GM18873 (cell line): ENCODE data around the gene MED13L.
"Not testable (repeated sequence)": the region's sequence is repeated elsewhere in the genome, so short reads cannot be mapped to it uniquely, and the experiment has no call there.

Experiments
- ATAC-seq: cut with Tn5 transposase; IDR thresholded peaks from one replicate; pipeline ENCODE4 v1.9.1; 2021; ENCODE audit warnings: mild to moderate bottlenecking, moderate library complexity, moderate number of reproducible peaks; ENCODE audit not compliant: unreplicated experiment, low FRiP score

Gene MED13L

DNA sequence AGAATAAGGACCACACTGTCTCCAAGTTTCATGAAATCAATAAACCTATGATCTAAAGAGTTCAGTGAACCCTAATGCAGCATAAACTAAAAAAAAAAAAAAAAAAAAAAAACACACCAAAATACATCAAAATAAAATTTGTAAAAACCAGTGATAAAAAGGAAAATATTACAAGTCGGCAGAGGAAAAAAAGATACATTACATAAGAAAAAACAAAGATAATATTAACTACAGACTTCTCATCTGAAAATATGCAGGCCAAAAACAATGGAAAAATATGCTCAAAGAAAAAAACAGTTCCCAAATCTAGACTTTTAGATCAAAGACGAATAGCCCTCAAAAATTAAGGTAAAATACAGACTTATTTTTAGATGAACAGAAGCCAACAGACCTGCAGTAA is 27.6 kb downstream of the MED13L start:
- ATAC-seq, result no peak

DNA sequence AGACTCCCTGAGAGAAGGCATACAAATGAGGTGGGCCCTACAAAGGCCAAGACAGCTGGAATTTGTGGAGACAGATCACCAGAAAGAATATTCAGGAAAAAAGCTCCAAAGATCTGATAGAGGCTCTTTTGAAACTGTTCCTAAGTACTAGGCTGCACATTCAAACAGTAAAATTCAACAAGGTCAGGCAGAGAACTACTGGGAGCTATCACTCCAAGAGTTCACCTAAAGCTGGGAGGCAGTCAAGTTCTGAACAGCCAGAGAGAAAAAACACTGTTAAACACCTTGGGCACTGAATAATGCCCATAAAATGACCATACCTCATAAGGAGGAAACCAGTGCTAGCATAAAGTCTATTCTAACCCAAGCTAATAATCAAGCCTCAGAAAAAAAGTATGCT is 28.6 kb downstream of the MED13L start:
- no peak for ATAC-seq

DNA sequence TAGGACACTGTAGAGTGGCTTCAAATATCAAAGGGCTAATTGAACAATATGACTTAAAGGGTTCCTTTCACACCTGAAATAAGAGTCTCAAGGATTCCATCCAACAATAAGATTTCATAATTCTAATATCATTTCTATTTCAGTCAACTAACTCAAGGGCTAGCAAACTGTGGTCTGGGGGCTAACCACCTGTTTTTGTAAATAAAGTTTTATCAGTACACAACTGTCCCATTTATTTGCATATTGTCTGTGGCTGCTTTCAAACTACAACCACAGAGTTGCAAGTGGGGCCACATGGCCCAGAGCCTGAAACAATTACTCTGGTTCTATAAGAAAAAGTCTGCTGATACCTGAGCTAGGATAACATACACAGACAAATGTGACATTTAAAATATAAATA is 29.1 kb downstream of the MED13L start:
- no peak for ATAC-seq

DNA sequence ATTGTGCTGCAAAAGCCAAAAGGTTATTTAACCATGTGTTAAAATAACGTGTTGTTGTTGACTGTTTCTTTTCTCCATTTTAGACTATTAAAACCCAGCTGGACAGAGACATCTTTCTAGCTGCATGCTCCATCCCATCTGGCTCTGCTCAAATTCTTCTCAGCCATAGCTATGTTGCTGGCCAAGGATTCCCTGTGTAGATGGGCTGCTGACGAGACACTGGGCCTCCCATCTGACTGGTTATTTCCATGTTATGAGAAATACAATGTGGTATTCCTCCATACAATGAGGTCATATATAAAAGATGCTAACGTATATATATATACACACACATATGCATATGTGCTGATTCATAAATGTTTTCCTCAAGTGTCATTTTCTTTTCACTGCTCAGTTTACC is 30.1 kb downstream of the MED13L start:
- no peak for ATAC-seq

DNA sequence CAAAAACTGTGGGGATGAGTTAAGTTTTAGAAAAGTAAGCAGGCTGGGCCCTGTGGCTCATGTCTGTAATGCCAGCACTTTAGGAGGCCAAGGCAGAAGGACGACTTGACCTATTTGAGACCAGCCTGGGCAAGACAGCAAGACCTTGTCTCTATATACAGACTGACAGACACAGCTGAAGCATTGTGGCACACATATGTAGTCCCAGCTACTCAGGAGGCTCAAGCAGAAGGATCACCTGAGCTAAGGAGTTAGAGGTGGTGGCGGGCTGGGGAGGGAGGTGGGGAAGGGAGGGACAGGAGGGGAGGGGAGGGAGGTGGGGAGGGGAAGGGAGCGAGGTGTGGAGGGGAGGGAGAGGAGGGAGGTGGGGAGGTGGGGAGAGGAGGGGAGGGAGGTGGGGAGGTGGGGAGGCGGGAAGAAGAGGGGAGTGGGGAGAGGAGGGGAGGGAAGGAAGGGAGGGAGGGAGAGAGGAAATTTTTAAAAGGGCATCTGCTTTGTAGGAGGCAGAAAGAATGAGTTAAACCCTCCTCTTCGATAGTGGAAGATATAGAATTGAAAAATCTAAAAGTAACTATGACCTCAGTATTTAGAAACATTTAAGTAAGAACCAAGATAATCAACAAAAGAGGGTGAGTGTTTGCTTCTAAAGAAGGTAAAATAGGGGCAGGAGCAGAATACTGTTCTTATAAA is 30.9 kb downstream of the MED13L start:
- no peak for ATAC-seq

DNA sequence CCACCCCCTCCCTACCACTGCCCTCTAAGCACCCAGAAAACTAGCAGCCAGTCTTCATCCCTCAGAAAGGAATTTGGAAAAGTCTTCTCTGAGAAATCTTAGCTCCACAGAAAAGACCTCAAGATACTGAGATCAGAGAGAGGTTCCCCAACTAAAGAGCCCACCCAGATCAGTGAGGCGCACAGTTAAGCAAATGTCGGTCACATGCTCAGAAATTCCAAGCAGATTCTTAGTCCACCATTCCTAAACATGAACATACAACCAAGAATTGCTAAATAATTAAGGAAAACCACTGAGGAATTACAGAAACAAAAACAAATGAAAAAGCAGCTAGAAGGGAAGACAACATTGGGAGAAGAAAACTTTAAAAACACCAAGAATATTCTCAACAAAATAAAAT is 32.3 kb downstream of the MED13L start:
- ATAC-seq, result no peak

DNA sequence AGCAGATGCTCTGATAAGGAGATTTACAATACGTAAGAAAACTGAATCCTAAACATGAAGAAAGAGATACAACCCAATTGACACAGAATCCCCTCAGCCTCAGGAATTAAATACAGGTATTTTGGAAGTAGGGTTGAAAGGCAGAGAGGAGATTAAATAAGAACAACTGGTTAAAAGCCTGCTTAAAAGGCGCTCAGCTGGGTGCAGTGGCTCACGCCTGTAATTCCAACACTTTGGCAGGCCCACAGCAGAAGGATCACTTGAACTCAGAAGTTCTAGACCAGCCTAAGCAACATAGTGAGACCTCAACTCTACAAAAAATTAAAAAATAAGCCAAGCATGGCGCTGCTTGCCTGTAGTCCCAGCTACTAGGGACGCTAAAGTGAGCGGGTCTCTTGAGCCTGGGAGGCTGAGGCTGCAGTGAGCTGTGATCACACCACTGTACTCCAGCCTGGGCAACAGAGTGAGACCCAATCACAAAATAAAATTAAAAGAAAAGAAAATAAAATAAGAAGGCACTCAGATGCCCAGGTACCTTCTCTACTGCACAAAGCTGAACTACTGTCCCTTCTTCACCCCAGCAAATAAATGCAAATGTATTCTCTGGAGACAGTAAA is 32.9 kb downstream of the MED13L start:
- ATAC-seq, result no peak

DNA sequence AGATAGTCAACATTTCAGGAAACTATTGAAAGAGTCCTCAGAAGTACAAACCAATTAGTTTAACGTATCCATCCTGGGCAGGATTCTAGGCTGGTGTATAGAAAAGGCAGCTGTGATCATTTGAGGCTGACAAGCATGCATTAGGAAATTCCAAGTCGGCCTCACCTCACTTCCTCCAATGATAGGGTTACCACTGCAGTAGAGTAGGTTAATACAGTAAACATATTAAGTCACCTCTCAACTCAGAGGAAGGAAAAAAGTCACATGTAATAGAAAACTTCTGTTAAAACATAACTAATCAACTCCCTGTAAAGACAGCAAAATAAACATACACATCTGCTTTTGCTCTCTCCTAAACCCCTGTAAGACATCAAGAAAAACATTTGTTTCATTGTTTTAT is 33.5 kb downstream of the MED13L start:
- no peak for ATAC-seq

DNA sequence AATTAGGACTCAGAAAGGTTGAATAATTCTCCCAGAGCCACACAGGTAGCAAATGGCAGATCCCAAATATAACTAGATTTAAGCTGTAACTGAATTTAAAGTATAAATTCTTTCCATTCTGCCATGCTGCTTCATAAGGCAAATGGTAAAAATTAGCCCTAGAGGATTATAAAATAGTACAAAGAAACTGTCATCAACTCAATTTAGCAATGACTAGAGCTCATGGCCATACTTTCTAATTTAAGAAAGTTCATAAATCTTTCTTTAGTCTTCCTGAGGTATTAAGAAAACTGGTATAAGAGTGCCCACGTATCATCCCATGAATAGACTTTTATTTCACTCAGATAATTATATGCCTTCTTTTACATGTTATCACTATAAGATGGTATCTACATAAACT is 34.8 kb downstream of the MED13L start:
- ATAC-seq, result no peak

DNA sequence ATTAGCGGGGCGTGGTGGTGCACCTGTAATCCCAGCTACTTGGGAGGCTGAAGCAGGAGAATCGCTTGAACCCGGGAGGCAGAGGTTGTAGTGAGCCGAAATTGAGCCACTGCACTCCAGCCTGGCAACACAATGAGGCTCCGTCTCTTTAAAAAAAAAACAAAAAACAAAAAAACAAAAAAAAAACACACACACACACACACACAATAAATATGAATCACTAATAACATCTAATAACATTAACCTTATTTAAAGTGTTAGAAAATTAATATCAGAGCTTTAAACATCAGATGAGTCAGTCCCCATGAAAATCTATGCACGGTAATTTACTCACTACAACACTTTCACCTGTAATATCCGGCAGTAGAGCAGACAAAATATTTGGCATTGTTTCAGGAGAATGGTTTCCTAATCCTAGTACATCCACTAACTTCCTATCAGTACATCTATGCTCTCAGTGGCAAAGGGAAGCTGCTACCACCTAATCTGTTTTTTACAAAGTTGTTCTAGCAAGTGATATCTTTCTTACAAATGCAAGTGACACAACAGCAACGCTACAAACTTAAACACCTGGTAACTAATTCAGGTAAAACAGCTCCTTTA is 36.2 kb downstream of the MED13L start:
- no peak for ATAC-seq

DNA sequence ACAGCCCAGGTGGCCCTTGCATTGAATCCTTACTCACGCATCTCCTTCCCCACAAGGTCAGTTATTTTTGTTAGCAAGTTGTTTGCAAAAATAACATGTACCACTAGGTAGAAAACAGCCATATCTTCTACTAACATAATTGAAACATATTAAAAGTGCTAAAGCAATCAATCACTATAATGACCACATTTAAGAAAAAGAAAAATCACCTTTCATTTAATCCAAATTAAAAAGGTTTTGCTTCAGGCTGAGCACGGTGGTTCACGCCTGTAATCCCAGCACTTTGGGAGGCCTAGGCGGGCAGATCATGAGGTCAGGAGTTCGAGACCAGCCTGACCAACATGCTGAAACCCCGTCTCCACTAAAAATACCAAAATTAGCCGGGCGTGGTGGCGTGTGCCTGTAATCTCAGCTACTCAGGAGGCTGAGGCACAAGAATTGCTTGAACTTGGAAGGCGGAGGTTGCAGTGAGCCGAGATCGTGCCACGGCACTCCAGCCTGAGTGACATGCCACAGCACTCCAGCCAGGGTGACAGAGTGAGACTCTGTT is 38.8 kb downstream of the MED13L start:
- not testable (repeated sequence) for ATAC-seq

DNA sequence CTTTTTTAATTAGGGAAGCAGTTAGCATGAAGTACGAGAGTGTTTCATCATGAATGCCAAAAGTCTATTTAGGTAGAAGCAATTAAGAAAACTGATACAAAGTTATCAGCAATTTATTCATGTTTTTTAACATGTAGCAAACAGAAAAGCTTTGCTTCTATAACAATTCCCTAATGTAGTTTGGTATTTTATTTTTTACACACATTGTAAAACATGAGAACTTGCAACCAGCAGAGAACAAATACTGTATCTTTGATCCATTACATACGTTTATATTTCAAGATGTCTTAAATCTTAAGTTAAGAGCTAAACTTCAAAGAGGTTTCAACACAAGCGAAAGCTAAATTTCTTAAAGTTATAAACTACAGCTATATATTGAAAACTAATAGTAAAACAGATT is 39.3 kb downstream of the MED13L start:
- ATAC-seq, result no peak

DNA sequence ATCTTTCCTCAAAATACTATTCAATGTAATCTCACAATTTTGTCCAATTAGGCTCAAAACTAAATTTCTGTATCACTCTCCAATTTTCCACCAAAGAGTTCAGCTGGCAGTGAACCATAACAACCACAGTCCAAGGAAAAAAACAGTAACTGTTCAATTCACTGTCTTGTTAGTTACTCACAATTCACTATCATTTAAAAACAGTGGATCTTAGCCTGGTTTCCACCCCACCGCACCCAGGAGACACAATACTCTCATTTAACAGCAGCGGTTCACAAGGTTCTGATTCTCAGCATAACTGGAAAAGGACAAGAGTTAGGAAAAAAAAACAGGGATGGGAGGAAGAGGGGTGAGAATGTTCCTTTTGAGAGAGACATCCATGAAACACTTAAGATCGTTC is 40.5 kb downstream of the MED13L start:
- ATAC-seq, result no peak

DNA sequence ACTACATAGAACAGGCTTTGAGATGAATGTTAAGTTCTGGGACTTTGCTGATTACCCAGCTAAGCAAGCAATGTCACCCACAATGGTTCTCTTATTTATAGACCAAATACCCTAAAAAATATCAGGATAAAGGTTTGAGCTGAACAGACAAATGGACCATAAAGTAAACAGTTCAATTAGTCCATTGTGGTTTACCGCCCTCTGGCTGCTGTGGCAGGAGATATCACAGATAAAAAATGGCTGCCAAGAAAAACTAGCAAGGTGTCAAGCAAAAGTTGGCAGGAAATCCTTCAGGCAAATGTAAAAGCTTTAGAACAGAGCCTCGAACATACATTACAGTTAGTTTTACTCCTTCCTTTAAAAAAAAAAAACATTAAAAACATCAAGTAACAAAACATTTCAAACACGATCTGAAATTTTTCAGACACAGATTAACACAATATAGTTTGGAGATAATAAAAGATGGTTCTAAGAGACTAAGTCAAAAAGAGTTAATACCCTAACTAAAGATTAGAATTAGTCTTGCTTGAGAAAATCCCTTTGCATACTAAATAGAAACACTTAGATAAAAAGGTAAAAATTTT is 41.3 kb downstream of the MED13L start:
- ATAC-seq, result no peak

DNA sequence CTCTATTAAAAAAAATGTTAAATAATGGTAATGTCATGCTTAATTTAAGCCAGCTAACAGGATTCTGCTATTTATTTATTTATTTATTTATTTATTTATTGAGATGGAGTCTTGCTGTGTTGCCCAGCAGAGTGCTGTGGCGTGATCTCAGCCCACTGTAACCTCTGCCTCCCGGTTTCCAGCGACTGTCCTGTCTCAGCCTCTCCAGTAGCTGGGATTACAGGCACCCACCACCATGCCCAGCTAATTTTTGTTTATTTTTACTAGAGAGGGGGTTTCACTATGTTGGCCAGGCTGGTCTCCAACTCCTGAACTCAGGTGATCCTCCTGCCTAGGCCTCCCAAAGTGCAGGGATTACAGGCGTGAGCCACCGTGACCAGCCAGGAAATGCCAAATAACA is 43.3 kb downstream of the MED13L start:
- ATAC-seq, result not testable (repeated sequence)

DNA sequence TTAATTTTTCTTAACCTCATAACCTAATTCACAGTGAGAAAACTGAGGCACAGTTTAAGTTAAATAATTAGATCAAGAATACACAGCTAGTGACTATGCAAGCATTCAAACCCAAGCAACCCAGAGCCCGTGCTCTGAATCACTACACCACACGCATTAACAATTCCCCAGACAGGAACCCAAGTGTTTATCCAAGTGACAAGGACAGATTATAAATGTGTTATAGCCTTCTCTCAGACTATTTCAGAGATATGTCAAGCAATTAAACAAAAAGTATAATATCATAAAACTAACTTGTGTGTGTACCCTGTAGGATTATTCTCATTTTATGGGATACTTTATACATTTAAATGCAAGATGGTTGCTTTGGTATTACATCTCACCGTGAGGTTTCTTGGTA is 43.8 kb downstream of the MED13L start:
- ATAC-seq, result no peak

DNA sequence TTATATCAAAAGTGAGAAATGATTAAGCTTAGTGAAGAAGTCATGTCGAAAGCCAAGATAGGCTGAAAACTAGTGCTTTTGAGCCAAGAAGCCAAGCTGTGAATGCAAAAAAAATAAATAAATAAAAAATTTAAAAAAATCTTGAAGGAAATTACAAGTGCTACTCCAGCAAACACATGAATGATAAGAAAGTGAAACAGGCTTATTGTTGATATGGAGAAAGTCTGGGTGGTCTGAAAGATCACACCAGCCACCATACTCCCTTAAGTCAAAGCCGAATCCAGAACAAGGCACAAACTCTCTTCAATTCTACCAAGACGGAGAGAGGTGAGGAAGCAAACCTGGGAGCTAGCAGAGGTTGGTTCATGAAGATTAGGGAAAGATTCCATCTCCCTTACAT is 49.7 kb downstream of the MED13L start:
- ATAC-seq, result no peak

DNA sequence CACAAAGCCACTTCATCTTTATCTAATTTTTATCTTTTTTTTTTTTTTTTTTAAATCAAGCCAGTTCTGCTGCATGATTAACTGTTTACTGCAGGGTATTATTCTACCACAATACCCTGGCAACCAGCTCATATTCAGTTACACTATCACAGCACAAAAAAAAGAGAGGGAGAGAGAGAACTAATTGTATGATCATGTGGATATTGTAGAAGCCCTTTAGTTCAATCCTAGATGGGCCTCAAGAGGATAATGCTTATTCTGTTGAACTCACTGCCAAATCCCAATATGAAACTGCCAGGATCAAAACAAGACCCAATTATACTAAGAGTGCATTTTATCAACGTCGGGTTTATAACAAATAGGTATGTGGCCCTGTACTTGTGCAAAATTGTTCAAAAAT is 51.5 kb downstream of the MED13L start:
- ATAC-seq, result no peak

DNA sequence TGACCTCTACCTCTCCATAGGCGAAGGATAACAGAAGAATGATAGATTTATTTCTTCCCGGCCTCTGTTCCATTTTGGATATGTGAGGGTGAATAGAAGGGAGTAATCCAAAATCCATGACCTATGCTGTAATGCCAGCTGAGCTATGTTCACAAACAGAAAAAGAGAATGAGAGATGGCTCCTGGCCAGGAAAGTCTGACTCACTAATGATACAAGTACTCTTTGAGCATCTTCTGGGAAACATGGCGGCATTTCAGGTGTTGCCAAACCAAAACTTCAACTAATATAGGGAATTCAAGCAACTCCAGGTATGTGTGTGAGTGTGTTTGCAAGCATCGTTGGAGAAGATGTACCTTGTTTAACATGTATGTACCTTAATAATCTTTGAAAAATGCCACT is 55.1 kb downstream of the MED13L start:
- no peak for ATAC-seq

DNA sequence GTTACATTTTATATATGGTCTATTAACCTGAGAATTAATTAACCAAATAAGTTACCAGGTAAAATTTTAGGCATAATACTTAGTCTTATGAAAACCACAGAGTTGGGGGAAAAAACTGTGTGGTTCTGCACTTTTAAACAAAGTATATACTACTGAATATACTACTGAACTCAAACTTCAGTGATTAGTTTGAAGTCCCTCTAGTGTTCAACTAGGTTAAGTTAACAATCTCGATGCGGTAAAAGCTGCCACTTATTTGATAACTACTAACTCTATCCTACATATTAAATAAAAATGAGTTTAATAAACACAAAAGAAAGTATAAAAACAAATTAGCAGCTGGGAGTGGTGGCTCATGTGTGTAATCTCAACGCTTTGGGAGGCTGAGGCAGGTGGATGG is 56.7 kb downstream of the MED13L start:
- ATAC-seq, result no peak

DNA sequence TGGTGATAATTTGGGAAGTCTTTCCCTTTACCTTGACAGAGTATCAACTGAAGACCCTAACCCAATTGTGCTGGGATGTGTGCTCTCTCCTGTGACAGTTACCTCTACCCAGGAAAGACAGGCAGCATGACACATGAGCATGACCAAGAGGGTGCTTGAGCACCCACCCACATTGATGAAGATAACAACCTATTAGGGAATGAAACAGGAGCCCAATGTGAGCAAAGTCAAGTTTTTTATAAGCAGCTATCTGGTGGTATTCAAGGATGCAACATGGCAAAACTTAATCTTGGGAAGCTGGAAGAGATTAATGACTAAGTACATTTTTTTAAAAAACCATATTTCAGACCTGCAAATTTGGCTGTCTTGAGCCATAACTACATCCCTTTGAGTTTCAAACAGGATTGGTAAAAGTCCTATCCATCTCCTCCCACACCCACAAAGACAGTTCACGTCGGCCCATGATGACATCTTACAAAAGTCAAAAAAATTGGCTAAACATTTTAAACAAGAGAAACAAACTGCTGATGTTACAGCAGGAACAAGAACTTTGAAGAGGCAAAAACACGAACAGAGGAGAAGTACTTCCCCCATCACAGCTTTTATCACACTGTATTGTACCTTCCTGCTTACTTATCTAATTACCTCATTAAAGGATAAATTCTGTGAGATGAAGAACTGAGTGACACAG is 60.3 kb downstream of the MED13L start:
- no peak for ATAC-seq
